OCI-LY3 (cell line): ENCODE data around the gene PTPRN2.

Experiments
- H2AFZ ChIP-seq: fragments of 200-600, 300-600 bp; shearing (Covaris generic); 2 replicates; pipeline ENCODE4 v1.6.0; 2014; ENCODE audit warnings: antibody characterized with exemption, low read depth, low read length
- H3K27ac ChIP-seq: fragments of 200-600, 300-600 bp; sonication (generic); 2 replicates; pipeline ENCODE4 v1.5.1; 2014; ENCODE audit warnings: mild to moderate bottlenecking, low read length, moderate library complexity, mixed read lengths
- H3K27me3 ChIP-seq: fragments of 200-600, 300-600 bp; sonication (generic); 2 replicates; pipeline ENCODE4 v1.6.1; 2014; ENCODE audit warnings: low read depth, low read length, mixed read lengths
- H3K36me3 ChIP-seq: fragments of 200-600, 300-600 bp; sonication (generic); replicated peaks from 2 replicates; pipeline ENCODE3; 2014; ENCODE audit warnings: low read depth, low read length, mixed read lengths
- H3K4me1 ChIP-seq: fragments of 300-600, 200-600 bp; sonication (generic); 2 replicates; pipeline ENCODE4 v1.6.1; 2014; ENCODE audit warnings: low read length, mixed read lengths
- H3K4me2 ChIP-seq: fragments of 200-600, 300-600 bp; sonication (generic); 2 replicates; pipeline ENCODE4 v1.6.1; 2014; ENCODE audit warnings: low read length, mixed read lengths
- H3K4me3 ChIP-seq: fragments of 300-600, 200-600 bp; sonication (generic); 2 replicates; pipeline ENCODE4 v1.5.1; 2014; ENCODE audit warnings: antibody characterized with exemption, mild to moderate bottlenecking, low read length, moderate library complexity
- H3K79me2 ChIP-seq: fragments of 300-600, 200-600 bp; shearing (Covaris generic); 2 replicates; pipeline ENCODE4 v1.6.1; 2014; ENCODE audit warnings: mild to moderate bottlenecking, low read length, mixed read lengths
- H3K9ac ChIP-seq: fragments of 300-600, 200-600 bp; shearing (Covaris generic); 2 replicates; pipeline ENCODE4 v1.6.0; 2014; ENCODE audit warnings: mild to moderate bottlenecking, low read length, moderate library complexity
- H3K9me3 ChIP-seq: fragments of 200-600, 300-600 bp; shearing (Covaris generic); 2 replicates; pipeline ENCODE4 v1.6.1; 2014; ENCODE audit warnings: low read length, mixed read lengths; ENCODE audit not compliant: insufficient read depth
- H4K20me1 ChIP-seq: fragments of 200-600, 300-600 bp; sonication (generic); 2 replicates; pipeline ENCODE4 v1.6.1; 2016; ENCODE audit warnings: low read length, mixed read lengths; ENCODE audit not compliant: insufficient read depth
- EZH2phosphoT487 ChIP-seq: fragments of 200-600 bp; shearing (Covaris generic); IDR thresholded peaks from 2 replicates; pipeline ENCODE4 v1.6.1; 2018; ENCODE audit warnings: antibody characterized with exemption, mixed run types, low read depth
- TF ChIP-seq, protein P1 (sequence below): fragments of 200-600, 300-600 bp; sonication (generic); IDR thresholded peaks from 2 replicates; pipeline ENCODE4 v1.5.1; 2014; ENCODE audit warnings: antibody characterized with exemption, low read length, low read depth

The PTPRN2 gene

DNA sequence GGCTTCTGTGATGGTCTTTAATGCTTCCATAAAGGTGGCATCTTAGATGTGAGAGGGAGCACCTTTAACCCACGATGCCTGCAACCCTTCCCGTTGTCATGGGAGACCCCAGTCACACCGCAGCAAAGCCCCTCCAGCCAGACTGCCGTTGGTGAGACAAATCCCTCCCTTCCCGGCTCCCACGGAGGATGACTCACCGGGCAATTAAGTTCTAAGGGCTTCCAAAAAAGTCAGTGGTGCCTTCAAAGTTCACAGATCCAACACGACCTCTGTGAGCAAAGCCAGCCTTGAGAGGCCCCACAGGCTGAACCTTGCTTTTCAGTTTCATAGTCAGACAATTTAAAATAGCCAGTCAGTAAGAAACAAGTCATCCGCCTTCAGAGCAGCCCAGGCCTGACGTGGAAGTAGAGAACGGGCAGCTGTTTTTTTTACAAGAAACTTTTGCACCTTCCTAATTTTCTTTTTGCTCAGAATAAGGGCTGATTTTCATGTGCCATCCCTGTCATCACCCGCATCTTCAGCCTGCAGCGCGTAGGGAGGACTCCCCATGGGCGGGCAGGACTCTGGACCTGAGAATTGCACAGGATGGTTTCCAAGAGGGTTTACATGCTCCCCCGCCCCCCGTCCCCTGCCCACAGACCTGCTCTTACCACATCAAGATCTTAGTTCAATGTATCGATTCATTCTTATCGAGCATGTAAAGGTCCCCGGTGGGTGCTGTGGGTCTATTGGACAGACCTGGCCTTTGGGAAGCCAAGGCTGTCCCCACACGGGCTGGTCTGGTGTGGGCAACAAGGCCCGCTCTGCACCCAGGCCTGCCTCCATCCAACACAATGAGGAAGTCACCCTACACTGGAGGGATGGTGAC is 916.9 kb downstream of the PTPRN2 start:
- no peak overlapping the region for H3K9ac ChIP-seq
- no peak overlapping the region for H3K27ac ChIP-seq
- H3K36me3 ChIP-seq, result no peaks in the 10 kb centered on the region
- H2AFZ ChIP-seq, result no peak overlapping the region
- H4K20me1 ChIP-seq, result no peaks in the 10 kb centered on the region
- H3K4me2 ChIP-seq, result no peak overlapping the region
- H3K27me3 ChIP-seq, result no peaks in the 10 kb centered on the region
- H3K79me2 ChIP-seq, result no peaks in the 10 kb centered on the region
- no peaks in the 10 kb centered on the region for H3K4me1 ChIP-seq
- H3K4me3 ChIP-seq, result no peak overlapping the region
- TF ChIP-seq, protein P1, sequence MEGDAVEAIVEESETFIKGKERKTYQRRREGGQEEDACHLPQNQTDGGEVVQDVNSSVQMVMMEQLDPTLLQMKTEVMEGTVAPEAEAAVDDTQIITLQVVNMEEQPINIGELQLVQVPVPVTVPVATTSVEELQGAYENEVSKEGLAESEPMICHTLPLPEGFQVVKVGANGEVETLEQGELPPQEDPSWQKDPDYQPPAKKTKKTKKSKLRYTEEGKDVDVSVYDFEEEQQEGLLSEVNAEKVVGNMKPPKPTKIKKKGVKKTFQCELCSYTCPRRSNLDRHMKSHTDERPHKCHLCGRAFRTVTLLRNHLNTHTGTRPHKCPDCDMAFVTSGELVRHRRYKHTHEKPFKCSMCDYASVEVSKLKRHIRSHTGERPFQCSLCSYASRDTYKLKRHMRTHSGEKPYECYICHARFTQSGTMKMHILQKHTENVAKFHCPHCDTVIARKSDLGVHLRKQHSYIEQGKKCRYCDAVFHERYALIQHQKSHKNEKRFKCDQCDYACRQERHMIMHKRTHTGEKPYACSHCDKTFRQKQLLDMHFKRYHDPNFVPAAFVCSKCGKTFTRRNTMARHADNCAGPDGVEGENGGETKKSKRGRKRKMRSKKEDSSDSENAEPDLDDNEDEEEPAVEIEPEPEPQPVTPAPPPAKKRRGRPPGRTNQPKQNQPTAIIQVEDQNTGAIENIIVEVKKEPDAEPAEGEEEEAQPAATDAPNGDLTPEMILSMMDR, result no peak
- no peak for TF ChIP-seq EZH2phosphoT487
- H3K9me3 ChIP-seq, result no peaks in the 10 kb centered on the region

DNA sequence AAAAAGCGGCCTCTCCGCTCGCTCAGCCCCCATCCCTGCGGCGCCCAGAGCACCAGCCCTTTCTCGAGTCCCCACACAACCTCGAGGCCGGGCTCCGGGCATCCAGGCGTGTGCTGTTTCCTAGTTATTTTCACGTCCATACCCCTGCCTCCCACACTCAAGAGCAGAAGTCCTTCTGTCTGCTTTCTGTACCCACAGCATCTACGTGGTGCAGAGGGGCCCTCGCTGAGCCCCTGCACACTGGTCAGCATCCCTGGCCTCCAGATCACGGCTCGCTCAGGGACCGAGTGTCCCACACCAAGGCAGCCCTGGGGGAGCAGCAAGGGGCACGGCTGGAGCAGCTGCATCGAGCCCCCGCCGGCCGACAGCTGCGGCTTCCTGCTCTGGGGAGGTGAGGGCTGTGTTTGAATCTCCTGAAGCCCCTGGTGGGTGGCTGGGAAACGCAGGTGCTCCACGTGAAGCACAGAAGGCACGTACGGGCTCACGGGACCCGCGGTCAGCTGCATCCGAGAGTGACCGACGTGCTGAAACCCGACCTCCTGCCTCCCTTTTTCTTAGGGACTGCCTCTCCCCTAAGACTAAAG is 917.8 kb downstream of the PTPRN2 start:
- Histone ChIP-seq H3K9ac (no peak overlapping the region), H3K4me1 (no peaks in the 10 kb centered on the region), H3K4me2 (no peak overlapping the region), H3K27me3 (no peaks in the 10 kb centered on the region), H3K4me3 (no peak overlapping the region), H2AFZ (no peak overlapping the region), H3K79me2 (no peaks in the 10 kb centered on the region), H3K36me3 (no peaks in the 10 kb centered on the region), H3K27ac (no peak overlapping the region), H4K20me1 (no peaks in the 10 kb centered on the region), H3K9me3 (peaks cover 5% of the 10 kb centered on the region; the same call in 1 of the 2 replicates)
- TF ChIP-seq EZH2phosphoT487, result no peak
- TF ChIP-seq, protein P1, result no peak

GRCh38 chr7:157668884-157669767 is 918.5 kb downstream of the PTPRN2 start:
- Histone ChIP-seq H3K4me3 (no peak overlapping the region), H3K27me3 (no peaks in the 10 kb centered on the region), H3K27ac (no peak overlapping the region), H3K79me2 (no peaks in the 10 kb centered on the region), H3K4me1 (no peaks in the 10 kb centered on the region), H3K36me3 (no peaks in the 10 kb centered on the region), H3K4me2 (no peak overlapping the region), H3K9ac (no peak overlapping the region), H4K20me1 (no peaks in the 10 kb centered on the region), H2AFZ (no peak overlapping the region), H3K9me3 (peaks cover 5% of the 10 kb centered on the region; the same call in 1 of the 2 replicates)
- TF ChIP-seq, protein P1, result no peak
- no peak for TF ChIP-seq EZH2phosphoT487
